ENCODE data around the gene GFER. TPM values are rescaled to one million over a fixed set of nuclear protein-coding genes. Genes with fewer than 3 reads are reported as not detected.
A peak's percentile ranks its signal among the peaks of the same experiment; 100 is the strongest.

GFER gene
- polyA plus RNA-seq, 3 donors = 8.1 to 22.7 (median 22.4) TPM

DNA sequence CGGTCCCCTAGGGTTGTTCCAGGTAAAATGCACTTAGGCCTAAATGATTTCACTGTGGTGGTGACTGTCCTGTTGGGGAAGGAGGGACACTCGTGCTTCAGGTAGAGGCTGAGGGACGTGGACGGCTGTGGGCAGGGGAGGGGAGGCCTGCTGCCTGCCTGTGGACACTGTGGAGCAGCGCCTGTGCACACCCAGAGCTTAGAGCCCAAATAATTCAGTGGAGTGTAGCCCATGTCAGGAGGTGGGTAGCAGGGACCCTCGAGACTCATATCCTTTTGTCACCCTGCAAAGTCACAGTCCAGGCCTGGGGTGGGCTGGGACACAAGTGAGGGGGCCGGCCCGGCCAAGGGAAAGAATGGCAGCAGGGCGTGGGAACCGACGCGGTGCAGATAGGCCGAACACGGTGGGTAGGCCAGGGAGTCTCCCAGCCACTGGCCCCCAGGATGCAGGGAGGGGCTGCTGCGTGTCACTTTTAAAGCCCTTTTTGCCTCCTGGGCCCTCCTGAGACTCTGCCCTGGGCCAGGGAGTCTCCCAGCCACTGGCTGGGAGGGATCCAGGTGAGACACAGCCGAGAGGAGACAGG, 42.0 kb downstream of the GFER start:
- H3K79me2 ChIP-seq (ENCODE audit: insufficient read depth, low read length) = no peaks in the 10 kb centered on the region
- no peak overlapping the region for H3K27ac ChIP-seq (ENCODE audit: low read depth in 1 of 2, low read length in 2 of 2)
- intact Hi-C loops (cut with micrococcal nuclease) = loop anchor here in 1 of 2 donors (5.0 kb wide), 1 partner anchor 121 kb away; the partner anchor contains the start of gene RAB26
- H3K9me3 Mint-ChIP-seq = peaks cover 3 to 12% (median 9%) of the 10 kb centered on the region in 7 donors
- H3K4me2 ChIP-seq (replicated peaks; ENCODE audit: extremely low read depth, low read length, poor library complexity, severe bottlenecking) = peak overlapping the region; percentile 53
- no peaks in the 10 kb centered on the region for H4K20me1 ChIP-seq (ENCODE audit: insufficient read depth, low read length)
- no peak overlapping the region for H3K4me3 ChIP-seq (replicated peaks in 1 of 3; ENCODE audit: low read depth in 2 of 3, low read length in 3 of 3)
- DNase-seq = no peak
- H3K4me1 ChIP-seq (ENCODE audit: control insufficient read depth in 1 of 2, insufficient read depth in 2 of 2, low read length in 2 of 2) = peaks cover 15 to 26% of the 10 kb centered on the region in 2 donors
- WGBS (ENCODE audit: insufficient coverage) = 94% methylated on average over 14 of the region's 16 CpGs
- H3K27ac Mint-ChIP-seq = no peak overlapping the region
- peaks cover 11 to 49% of the 10 kb centered on the region in 2 donors for H3K27me3 ChIP-seq (ENCODE audit: control insufficient read depth in 2 of 2, insufficient read depth in 2 of 2, low read length in 2 of 2)
- no peak overlapping the region for H3K9ac ChIP-seq (ENCODE audit: insufficient read depth, low read length, poor library complexity, severe bottlenecking)
- H2AFZ ChIP-seq (ENCODE audit: insufficient read depth, low read depth, low read length, poor library complexity, severe bottlenecking) = no peak overlapping the region
- peak overlapping the region in 1 of 2 donors; percentile 78 for H3K4me3 Mint-ChIP-seq
- peaks cover 19% of the 10 kb centered on the region for H3K4me1 Mint-ChIP-seq
- TF ChIP-seq, protein P1, sequence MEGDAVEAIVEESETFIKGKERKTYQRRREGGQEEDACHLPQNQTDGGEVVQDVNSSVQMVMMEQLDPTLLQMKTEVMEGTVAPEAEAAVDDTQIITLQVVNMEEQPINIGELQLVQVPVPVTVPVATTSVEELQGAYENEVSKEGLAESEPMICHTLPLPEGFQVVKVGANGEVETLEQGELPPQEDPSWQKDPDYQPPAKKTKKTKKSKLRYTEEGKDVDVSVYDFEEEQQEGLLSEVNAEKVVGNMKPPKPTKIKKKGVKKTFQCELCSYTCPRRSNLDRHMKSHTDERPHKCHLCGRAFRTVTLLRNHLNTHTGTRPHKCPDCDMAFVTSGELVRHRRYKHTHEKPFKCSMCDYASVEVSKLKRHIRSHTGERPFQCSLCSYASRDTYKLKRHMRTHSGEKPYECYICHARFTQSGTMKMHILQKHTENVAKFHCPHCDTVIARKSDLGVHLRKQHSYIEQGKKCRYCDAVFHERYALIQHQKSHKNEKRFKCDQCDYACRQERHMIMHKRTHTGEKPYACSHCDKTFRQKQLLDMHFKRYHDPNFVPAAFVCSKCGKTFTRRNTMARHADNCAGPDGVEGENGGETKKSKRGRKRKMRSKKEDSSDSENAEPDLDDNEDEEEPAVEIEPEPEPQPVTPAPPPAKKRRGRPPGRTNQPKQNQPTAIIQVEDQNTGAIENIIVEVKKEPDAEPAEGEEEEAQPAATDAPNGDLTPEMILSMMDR (IDR thresholded peaks at IDR 0.05) = no peak
- H3K36me3 ChIP-seq (replicated peaks in 1 of 2; ENCODE audit: control insufficient read depth in 1 of 2, insufficient read depth in 2 of 2, low read length in 2 of 2) = no peaks in the 10 kb centered on the region
- H3K36me3 Mint-ChIP-seq = peaks cover 5 to 6% of the 10 kb centered on the region in 2 donors
- peaks cover 43 to 67% (median 60%) of the 10 kb centered on the region in 3 donors for H3K27me3 Mint-ChIP-seq (ENCODE audit: low read depth in 3 of 3)
- peaks cover 0 to 9% of the 10 kb centered on the region in 2 donors for H3K9me3 ChIP-seq (replicated peaks in 1 of 2; ENCODE audit: control insufficient read depth in 1 of 2, insufficient read depth in 1 of 2, low read length in 2 of 2)

DNA sequence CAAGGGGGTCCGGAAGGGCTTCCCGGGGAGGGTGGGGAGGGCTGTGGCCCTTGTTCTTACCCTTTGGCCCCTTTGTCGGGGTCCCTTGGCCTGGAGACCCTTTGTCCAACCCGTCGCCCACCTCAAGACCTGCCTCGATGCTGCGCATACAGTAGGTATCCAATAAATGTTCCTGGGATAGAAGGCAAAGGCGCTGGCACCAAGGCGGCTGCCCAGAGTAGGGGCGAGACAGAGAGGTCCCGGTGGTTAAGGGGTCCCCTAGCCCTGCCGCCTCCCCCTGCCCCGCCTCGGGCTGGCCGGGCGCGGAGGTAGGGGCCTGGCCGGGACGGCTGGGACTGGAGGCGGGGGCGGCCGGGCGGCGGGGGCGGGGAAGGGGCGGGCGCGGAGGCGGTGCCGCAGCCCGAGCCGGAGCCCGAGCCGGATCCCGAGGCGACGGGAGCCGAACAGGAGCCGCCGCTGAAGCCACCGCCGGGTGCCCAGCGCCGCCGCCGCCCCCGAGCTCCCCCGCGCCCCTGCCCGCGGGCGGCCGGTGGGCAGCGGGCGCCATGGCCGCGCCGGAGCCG, 42.5 kb downstream of the GFER start, which contains the start of gene NHERF2:
Gene NHERF2, plus strand, starts transcription at position 442 of the 563 bp plus-strand sequence. Its CDS starts 104 bp downstream, at position 546.
- Mint-ChIP-seq H3K36me3 (peaks cover 5 to 6% of the 10 kb centered on the region in 2 donors), H3K4me1 (peaks cover 19% of the 10 kb centered on the region), H3K27ac (no peak within 1 kb of the TSS), H3K4me3 (peak within 1 kb of the TSS; percentile 58 to 80), H3K9me3 (peaks cover 1 to 7% (median 5%) of the 10 kb centered on the region in 7 donors), H3K27me3 (ENCODE audit: low read depth in 3 of 3) (peaks cover 38 to 61% (median 54%) of the 10 kb centered on the region in 3 donors)
- TF ChIP-seq, protein P1 (IDR thresholded peaks at IDR 0.05) = no peak
- Histone ChIP-seq H3K27me3 (ENCODE audit: control insufficient read depth in 2 of 2, insufficient read depth in 2 of 2, low read length in 2 of 2) (peaks cover 11 to 43% of the 10 kb centered on the region in 2 donors), H3K79me2 (ENCODE audit: insufficient read depth, low read length) (no peaks in the 10 kb centered on the region), H3K9me3 (replicated peaks in 1 of 2; ENCODE audit: control insufficient read depth in 1 of 2, insufficient read depth in 1 of 2, low read length in 2 of 2) (peaks cover 0 to 9% of the 10 kb centered on the region in 2 donors), H2AFZ (ENCODE audit: insufficient read depth, low read depth, low read length, poor library complexity, severe bottlenecking) (peak within 1 kb of the TSS; percentile 21), H3K4me2 (replicated peaks; ENCODE audit: extremely low read depth, low read length, poor library complexity, severe bottlenecking) (peak within 1 kb of the TSS; percentile 71), H3K36me3 (replicated peaks in 1 of 2; ENCODE audit: control insufficient read depth in 1 of 2, insufficient read depth in 2 of 2, low read length in 2 of 2) (no peaks in the 10 kb centered on the region), H3K4me1 (ENCODE audit: control insufficient read depth in 1 of 2, insufficient read depth in 2 of 2, low read length in 2 of 2) (peaks cover 15 to 26% of the 10 kb centered on the region in 2 donors), H3K27ac (ENCODE audit: low read depth in 1 of 2, low read length in 2 of 2) (no peak within 1 kb of the TSS), H3K4me3 (replicated peaks in 1 of 3; ENCODE audit: low read depth in 2 of 3, low read length in 3 of 3) (peak within 1 kb of the TSS in 1 of 3 experiments; percentile 56), H4K20me1 (ENCODE audit: insufficient read depth, low read length) (no peaks in the 10 kb centered on the region), H3K9ac (ENCODE audit: insufficient read depth, low read length, poor library complexity, severe bottlenecking) (no peak within 1 kb of the TSS)
- WGBS (ENCODE audit: insufficient coverage) = 13% methylated on average over 43 of the region's 59 CpGs
- intact Hi-C loops (cut with micrococcal nuclease) = loop anchor here in 1 of 2 donors (5.0 kb wide), 1 partner anchor 121 kb away; the partner anchor contains the start of gene RAB26
- DNase-seq = no peak
